Renal pelvis (tissue), 4 donors: ENCODE measurements around the gene LAMC3. TPM values are rescaled to one million over a fixed set of nuclear protein-coding genes. Genes with fewer than 3 reads are reported as not detected.

Experiments used
- DNase-seq: peaks from one replicate; pipeline ENCODE4 v3.0.0-alpha.2; 2013
- polyA plus RNA-seq, 3 donors: library from polyadenylated mRNA; unstranded; fragments of 120-200 nt; gene quantifications; one replicate each; pipeline ENCODE4 v1.2.1, GENCODE V29; 2013; ENCODE audit not compliant: insufficient read length in 3 of 3

The LAMC3 gene
- polyA plus RNA-seq, 3 donors, result 30.8 to 41.4 (median 35.6) TPM

DNA sequence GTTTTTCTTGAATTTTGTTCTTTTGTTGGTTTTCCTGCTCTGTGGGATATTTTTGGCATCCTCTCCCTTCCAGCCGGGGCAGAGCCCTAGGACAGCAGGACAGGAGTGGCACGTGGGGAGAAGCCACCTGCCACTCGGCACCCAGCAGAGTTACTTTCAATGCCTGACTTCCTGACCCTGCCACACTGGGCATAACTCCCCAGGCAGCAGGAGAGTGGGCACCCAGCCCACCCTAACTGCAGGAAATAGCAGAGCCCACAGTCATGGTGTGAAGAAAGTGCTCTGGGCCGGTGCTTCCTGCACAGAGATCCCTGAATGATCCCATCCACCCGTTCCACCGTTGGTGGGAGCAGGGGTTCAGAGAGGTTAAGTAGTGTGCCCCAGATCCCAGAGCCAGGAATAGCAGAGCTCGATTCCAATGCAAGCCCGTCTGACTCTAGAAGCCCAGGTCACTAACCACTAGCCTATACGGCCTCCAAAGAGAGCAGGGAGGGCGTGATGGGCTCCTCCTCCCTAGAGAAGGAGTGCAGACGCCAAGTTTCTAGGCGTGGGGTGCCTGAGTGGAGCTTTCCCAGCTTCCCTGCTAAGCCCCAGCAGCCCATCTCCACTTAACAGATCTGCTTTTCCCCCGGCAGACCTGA, 108.3 kb downstream of the LAMC3 start:
- no peak for DNase-seq

DNA sequence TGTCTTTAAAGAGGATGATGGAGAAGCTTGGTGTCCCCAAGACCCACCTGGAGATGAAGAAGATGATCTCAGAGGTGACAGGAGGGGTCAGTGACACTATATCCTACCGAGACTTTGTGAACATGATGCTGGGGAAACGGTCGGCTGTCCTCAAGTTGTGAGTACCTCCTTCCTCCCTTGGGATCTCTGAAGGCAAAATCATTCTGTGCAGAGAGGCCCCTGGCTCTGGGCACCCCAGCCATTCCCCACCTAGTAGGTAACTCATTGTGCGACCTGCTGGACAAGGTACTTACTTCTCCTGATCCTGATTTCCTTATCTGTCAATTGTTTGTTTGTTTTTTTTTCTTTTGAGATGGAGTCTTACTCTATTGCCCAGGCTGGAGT, 108.8 kb downstream of the LAMC3 start:
- DNase-seq, result no peak

DNA sequence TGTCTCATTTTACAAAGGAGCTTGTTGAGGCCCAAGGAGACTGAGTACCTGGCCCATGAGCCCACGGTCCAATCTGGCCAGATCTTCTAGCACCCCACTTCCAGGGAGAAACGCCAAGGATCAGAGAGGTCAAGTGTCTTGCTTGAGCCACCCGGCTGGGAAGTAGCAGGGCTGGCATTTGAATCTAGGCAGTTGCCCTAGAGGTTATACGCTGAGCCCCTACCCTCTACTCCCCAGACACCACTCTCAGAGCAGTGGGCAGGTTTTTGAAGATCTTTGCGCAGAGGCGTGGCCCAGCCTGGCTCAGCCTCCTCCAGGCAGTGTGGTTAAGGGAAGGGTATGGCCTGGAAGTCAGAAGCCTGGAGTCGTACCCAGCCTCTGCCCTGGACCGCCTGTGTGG, 110.6 kb downstream of the LAMC3 start:
- DNase-seq, result no peak

DNA sequence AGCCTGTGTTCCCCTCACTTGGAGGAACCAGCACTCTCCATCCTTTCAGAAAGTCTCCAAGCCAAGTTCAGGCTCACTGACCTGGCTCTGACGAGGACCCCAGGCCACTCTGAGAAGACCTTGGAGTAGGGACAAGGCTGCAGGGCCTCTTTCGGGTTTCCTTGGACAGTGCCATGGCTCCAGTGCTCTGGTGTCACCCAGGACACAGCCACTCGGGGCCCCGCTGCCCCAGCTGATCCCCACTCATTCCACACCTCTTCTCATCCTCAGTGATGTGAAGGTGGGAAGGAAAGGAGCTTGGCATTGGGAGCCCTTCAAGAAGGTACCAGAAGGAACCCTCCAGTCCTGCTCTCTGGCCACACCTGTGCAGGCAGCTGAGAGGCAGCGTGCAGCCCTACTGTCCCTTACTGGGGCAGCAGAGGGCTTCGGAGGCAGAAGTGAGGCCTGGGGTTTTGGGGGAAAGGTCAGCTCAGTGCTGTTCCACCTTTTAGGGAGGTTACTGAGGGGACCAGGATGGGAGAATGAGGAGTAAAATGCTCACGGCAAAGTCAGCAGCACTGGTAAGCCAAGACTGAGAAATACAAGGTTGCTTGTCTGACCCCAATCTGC, 111.8 kb downstream of the LAMC3 start:
- DNase-seq, result no peak

DNA sequence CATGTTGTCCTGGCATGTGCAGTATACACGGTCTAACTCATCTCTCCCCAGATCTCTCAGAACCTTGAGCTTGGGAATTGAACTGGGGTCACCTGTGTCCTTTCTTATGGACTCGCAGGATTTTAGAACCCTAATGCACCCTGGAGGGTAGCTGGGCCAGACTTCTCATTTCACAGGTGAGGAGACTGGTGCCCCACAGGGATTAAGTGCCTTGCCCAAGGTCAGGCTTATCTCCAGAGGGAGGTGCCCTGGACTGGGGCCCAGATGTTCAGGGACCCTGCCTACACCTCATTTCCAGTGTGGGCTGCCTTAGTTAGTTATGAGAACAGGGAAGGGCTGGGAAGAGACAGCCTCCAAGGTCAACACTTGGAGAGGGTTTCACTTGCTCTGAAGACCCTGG, 112.4 kb downstream of the LAMC3 start:
- DNase-seq, result no peak

DNA sequence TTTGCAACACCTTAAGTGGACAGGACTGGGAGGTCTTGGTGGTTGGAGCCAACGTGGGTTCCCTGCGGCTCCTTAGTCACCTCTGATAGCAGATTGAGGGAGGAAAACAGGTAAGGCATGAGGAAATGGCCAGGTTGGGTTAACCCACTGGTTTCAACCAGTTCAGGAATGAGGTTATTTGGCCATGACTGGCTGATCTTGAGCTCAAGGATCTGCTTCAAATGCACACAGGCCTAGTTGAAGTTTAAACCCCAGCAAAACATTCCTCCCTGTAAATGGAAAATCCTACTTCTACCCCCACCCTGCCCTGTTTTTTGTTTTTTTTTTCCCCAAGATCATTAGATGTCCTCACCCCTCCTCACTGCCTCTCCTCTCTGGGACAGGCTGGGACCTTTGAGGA, 113.2 kb downstream of the LAMC3 start:
- no peak for DNase-seq

DNA sequence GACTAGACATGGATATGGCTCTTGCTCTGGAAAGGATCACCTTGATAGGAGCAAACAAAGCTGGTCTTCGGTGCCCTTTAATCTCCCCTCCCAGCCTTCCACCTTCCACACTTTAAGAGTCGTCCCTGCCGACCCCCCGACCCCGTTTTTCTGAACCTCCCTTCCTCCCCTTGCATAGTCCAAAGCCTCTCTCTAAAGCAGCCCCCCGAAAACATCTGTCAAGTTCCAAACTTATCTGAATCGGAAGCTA, 116.0 kb downstream of the LAMC3 start:
- DNase-seq, result no peak

DNA sequence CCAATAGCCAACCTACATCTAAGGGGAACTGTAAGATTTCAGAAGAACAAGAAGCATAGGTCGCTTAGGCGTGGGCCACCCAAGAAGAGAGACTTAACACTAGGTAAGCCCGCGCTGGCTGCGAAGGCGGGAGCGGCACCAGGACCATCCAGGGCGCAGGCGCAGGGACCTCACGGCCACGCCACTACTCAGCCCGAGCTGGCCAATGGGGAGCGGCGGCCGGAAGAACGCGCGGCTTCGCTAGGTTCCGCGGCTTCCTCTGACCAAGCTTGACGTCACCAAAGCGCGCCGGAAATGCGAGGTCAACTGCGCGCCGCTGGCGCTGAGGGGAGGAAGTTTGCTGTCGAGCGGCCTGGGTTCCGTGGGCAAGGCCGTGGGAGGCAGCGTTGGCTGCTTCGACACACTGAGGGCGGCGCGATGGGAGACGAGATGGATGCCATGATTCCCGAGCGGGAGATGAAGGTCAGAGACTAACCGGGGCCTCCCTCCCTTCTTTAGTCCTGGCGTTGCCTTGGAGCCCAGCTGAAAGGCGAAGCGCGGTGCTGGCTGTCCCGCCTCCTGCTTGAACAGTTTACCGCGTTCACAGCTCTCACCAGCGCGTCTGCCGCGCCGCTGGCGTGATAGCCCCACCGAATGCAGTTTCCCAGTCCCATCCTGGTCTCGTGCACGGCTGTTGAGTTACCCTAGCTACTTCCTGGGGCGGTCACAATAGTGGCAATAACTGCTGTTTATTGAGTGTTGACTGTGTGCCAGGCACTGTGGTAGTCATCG, 116.5 kb downstream of the LAMC3 start, which contains the start of gene NUP214:
NUP214 (plus strand) TSS at position 299 of the 771 bp plus-strand sequence; CDS start at position 418, 119 bp downstream.
- DNase-seq, result peak; percentile 98

DNA sequence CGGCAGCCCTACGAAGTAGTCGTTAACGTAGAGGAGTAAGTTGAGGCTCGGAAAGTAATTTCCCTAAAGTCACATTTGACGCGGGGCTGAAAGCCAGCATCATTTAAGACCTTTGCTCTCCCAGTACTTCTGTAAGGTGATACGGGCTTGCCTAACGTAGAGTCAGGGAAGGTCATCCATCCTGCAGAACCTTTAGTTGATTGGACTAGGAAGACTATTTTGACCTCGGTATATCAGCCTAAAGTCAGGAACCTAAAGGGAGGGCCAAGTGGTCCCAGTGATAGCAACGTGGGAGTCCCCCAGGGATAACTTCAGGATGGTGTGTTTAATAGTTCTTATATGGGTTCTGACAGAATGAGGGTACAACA, 117.1 kb downstream of the LAMC3 start:
- no peak for DNase-seq

DNA sequence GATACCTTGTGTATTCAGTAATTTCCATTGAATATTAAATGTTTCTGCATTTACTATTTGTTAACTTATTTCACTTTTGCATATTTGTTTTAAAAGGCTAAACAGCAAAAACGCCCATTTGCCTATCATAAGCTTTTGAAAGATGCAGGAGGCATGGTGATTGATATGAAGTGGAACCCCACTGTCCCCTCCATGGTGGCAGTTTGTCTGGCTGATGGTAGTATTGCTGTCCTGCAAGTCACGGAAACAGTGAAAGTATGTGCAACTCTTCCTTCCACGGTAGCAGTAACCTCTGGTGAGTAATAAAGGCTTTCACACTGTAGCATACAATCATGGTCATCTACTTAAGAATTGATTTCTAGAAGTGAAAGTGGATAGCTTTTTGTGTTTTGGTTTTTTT, 120.2 kb downstream of the LAMC3 start:
- DNase-seq, result no peak

DNA sequence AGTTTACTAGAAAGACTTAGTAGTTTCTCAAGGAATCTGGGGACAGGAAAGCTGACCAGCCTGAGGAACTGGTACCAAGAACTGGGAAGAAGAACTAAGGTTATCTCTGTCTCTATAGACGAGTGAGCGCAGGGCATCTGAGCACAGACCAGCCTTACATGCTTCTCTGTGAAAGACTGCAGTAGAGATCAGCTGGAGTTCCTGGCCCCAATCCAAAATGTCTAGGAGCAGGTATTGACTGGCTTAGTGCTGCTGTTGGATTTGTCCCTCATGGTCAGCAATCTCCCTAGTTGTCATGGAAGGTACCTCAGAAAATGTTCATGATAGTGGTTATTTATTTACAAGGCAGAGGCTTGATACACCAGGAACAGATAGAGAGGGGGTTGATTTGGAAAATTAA, 129.7 kb downstream of the LAMC3 start:
- DNase-seq, result no peak

DNA sequence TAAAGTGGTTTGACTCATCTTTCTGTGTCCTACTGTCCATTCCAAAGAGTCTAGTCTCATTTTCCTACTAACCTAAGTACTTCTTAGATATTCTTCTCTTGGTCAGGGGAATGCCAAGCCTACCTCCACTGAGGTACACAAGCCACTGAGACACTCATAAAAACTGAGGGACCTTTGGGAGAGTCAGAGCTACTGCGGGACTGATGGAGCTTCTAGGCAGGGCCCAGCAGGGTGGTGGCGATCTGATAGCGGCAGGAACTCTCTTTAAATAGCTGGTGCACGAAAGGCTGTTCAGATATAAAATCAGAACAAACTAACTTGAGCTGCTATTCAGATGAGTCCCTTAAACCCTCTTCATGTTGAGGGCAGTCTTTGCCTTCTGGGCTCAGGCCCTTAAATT, 131.1 kb downstream of the LAMC3 start:
- no peak for DNase-seq

DNA sequence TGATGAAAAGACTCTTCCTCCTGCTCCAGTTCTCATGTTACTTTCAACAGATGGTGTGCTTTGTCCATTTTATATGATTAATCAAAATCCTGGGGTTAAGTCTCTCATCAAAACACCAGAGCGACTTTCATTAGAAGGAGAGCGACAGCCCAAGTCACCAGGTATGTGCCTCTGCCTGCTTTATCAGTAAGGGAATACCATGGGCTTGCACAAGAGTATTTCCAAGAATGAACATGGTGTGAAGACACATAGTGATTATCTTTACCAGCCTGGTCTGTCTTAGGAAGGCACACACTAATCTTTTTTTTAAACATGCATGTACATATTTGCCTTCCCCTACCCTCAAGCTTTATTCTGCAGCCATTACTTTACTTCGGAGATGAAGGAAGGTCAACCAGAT, 131.6 kb downstream of the LAMC3 start:
- DNase-seq, result no peak

DNA sequence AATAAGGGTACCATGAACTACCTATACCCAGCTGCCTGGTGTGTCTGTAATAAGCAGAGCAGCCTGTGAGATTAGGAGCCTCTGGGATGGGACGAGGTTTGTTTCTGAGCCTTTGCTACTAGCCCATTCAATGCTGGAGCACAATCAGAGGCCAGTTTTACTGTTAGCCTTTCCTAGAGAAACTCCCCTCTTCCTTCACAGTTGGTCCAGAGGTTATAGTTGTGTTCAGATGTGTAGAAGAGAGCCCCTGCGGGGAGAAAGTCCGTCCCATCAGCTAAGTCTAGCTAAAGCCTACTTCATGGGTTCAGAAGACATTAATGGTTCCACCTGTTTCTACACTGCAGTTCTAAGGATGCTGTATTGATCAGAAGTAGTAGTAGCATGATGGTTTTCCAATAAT, 133.2 kb downstream of the LAMC3 start:
- no peak for DNase-seq

Other genes starting within 250 kb of the LAMC3 start
- 10 to 100 TPM; 75.1 to 93.9 (median 82.2) TPM for gene ABL1, start 173.9 kb upstream of the LAMC3 start, polyA plus RNA-seq
- gene QRFP, start 112.4 kb upstream of the LAMC3 start, polyA plus RNA-seq, result under 1 TPM; 0.40 to 0.58 (median 0.56) TPM
- gene FIBCD1, start 69.9 kb upstream of the LAMC3 start, polyA plus RNA-seq, result under 1 TPM; 0.41 to 0.79 (median 0.49) TPM
- 100 to 1,000 TPM; 332 to 490 (median 395) TPM for gene AIF1L, start 87.4 kb downstream of the LAMC3 start, polyA plus RNA-seq
- gene NUP214, start 116.4 kb downstream of the LAMC3 start, polyA plus RNA-seq, result 10 to 100 TPM; 53.3 to 76.1 (median 73.3) TPM